DND-41 (cell line): ENCODE results near the gene ATP9B.
"Not testable (repeated sequence)": the region's sequence is repeated elsewhere in the genome, so short reads cannot be mapped to it uniquely, and the experiment has no call there.

Experiments
- ATAC-seq: fragments of 200-7000 bp; cut with Tn5 transposase; 3 replicates; pipeline ENCODE4 v1.9.1; 2021; ENCODE audit warnings: low read depth; ENCODE audit not compliant: insufficient read depth
- DNase-seq: peaks from one replicate; pipeline ENCODE4 v3.0.0-alpha.2; 2020
- H2AFZ ChIP-seq: 2 replicates; pipeline ENCODE4 v1.6.0; 2012; ENCODE audit warnings: low read depth, low read length
- H3K27ac ChIP-seq: 2 replicates; pipeline ENCODE4 v1.5.1; 2012; ENCODE audit warnings: low read length, inconsistent platforms
- H3K27me3 ChIP-seq: fragments of 200-600 bp; sonication (generic); 2 replicates; pipeline ENCODE4 v1.6.0; 2012; ENCODE audit warnings: low read length, mild to moderate bottlenecking, inconsistent platforms; ENCODE audit not compliant: insufficient read depth, poor library complexity
- H3K36me3 ChIP-seq: 2 replicates; pipeline ENCODE4 v1.5.1; 2012; ENCODE audit warnings: low read length, inconsistent platforms; ENCODE audit not compliant: insufficient read depth
- H3K4me1 ChIP-seq: 2 replicates; pipeline ENCODE4 v1.5.1; 2012; ENCODE audit warnings: mild to moderate bottlenecking, low read length; ENCODE audit not compliant: insufficient read depth
- H3K4me2 ChIP-seq: 2 replicates; pipeline ENCODE4 v1.6.0; 2012; ENCODE audit warnings: mild to moderate bottlenecking, moderate library complexity, low read length, inconsistent platforms; ENCODE audit not compliant: insufficient read depth
- H3K4me3 ChIP-seq, 2 experiments: fragments of 200-600 bp in 1 of 2; shearing (Covaris generic) in 1 of 2; 2 replicates each; pipeline ENCODE4 v1.5.1; 2012 to 2016; ENCODE audit warnings: inconsistent platforms in 2 of 2, low read length in 2 of 2, mild to moderate bottlenecking in 2 of 2, low read depth in 1 of 2, moderate library complexity in 1 of 2
- H3K79me2 ChIP-seq: 2 replicates; pipeline ENCODE4 v1.6.0; 2012; ENCODE audit warnings: low read length, inconsistent platforms; ENCODE audit not compliant: insufficient read depth
- H3K9ac ChIP-seq: 2 replicates; pipeline ENCODE4 v1.6.0; 2012; ENCODE audit warnings: low read depth, mild to moderate bottlenecking, inconsistent platforms, low read length, moderate library complexity
- H3K9me3 ChIP-seq: 2 replicates; pipeline ENCODE4 v1.5.1; 2012; ENCODE audit warnings: low read length, moderate library complexity, mild to moderate bottlenecking, inconsistent platforms; ENCODE audit not compliant: insufficient read depth, severe bottlenecking
- H4K20me1 ChIP-seq: 2 replicates; pipeline ENCODE4 v1.6.0; 2012; ENCODE audit warnings: low read length; ENCODE audit not compliant: insufficient read depth
- CTCF ChIP-seq: IDR thresholded peaks from 2 replicates; pipeline ENCODE4 v1.5.1; 2012; ENCODE audit warnings: borderline replicate concordance, low read length, moderate library complexity, mild to moderate bottlenecking; ENCODE audit not compliant: poor library complexity, severe bottlenecking; ENCODE audit errors: extremely low read depth
- EZH2 ChIP-seq: IDR thresholded peaks from 3 replicates; pipeline ENCODE4 v1.6.1; 2012; ENCODE audit warnings: borderline replicate concordance, low read depth, mild to moderate bottlenecking, moderate library complexity, low read length, inconsistent platforms; ENCODE audit not compliant: severe bottlenecking

The ATP9B gene

DNA sequence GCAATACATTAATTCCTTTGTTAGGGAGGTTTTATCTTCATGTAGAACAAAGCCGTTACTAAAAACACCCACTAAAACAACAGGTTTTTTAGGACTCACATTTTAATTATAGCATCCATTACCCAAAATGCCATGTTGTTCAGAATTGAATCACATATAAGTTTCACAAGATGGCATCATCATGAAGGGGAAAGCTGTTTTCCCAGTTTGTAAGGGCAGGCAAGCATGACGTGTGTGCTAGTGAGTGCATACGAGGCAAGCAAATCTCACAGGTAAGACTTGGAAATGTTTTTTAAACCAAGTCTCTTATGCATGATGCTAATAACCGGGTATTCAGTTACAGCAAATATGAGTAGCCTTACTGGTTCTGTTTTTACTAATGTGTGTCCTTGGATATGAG lies 214.7 kb downstream of the ATP9B start:
- no peaks in the 10 kb centered on the region for H3K4me1 ChIP-seq
- H3K9ac ChIP-seq: no peak overlapping the region
- ATAC-seq (no peak), DNase-seq (no peak)
- TF ChIP-seq EZH2 (no peak), CTCF (no peak)
- H3K9me3 ChIP-seq: no peaks in the 10 kb centered on the region
- peaks cover 20% of the 10 kb centered on the region; the same call in 1 of the 2 replicates for H3K36me3 ChIP-seq
- H4K20me1 ChIP-seq: no peaks in the 10 kb centered on the region
- no peaks in the 10 kb centered on the region for H3K27me3 ChIP-seq
- no peaks in the 10 kb centered on the region for H3K79me2 ChIP-seq
- H3K27ac ChIP-seq: no peak overlapping the region
- no peak overlapping the region for H3K4me3 ChIP-seq
- H2AFZ ChIP-seq: no peak overlapping the region
- no peak overlapping the region for H3K4me2 ChIP-seq

- H3K79me2 ChIP-seq, ATAC-seq, H3K9me3 ChIP-seq, H3K4me2 ChIP-seq, H2AFZ ChIP-seq, H3K4me1 ChIP-seq, H4K20me1 ChIP-seq, H3K4me3 ChIP-seq, H3K9ac ChIP-seq, DNase-seq, H3K27ac ChIP-seq, H3K27me3 ChIP-seq: not testable (repeated sequence)
- H3K36me3 ChIP-seq: peaks cover 16% of the 10 kb centered on the region; the same call in 1 of the 2 replicates
Measured at GRCh38 chr18:79285191-79285590, 216.0 kb downstream of the ATP9B start.

DNA sequence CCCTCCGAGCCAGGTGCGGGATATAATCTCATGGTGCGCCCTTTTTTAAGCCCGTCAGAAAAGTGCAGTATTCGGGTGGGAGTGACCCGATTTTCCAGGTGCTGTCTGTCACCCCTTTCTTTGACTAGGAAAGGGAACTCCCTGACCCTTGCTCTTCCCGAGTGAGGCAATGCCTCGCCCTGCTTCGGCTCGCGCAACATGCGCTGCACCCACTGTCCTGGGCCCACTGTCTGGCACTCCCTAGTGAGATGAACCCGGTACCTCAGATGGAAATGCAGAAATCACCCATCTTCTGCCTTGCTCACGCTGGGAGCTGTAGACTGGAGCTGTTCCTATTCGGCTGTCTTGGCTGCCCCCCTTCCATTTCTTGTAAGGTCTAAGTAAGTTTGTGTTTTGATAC lies 221.2 kb downstream of the ATP9B start:
- not testable (repeated sequence) for H2AFZ ChIP-seq, ATAC-seq, DNase-seq, H3K4me2 ChIP-seq, H3K4me3 ChIP-seq, H3K79me2 ChIP-seq, H4K20me1 ChIP-seq, H3K9ac ChIP-seq, H3K27me3 ChIP-seq, H3K9me3 ChIP-seq, H3K4me1 ChIP-seq, H3K27ac ChIP-seq
- H3K36me3 ChIP-seq: peaks cover 13% of the 10 kb centered on the region; the same call in 1 of the 2 replicates

DNA sequence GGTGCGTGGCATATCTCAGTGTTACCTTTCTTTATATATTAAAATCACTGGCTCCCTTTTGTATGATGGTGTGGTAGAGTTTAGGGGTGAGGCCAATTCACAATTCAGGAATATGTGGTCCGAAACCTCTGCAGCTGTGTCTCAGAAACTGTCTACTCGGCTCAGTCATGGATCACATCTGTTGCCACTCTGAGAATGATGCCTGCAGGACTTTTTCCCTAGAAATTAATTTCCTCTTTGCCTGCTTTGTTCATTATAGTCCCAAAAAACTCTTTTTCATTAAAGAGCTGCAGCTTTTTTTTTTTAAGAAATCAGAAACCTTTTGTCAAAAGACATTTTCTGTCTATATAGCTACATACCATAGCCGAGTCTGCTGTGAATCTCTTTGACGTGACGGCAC lies 221.7 kb downstream of the ATP9B start:
- no peaks in the 10 kb centered on the region for H3K79me2 ChIP-seq

More for the DNA sequence above, 221.7 kb downstream of the ATP9B start:
- no peak overlapping the region for H3K27ac ChIP-seq
- no peak for ATAC-seq
- H2AFZ ChIP-seq: no peak overlapping the region
- H4K20me1 ChIP-seq: no peaks in the 10 kb centered on the region
- H3K4me1 ChIP-seq: no peaks in the 10 kb centered on the region
- H3K9me3 ChIP-seq: no peaks in the 10 kb centered on the region
- peaks cover 13% of the 10 kb centered on the region; the same call in 1 of the 2 replicates for H3K36me3 ChIP-seq
- H3K9ac ChIP-seq: no peak overlapping the region
- no peaks in the 10 kb centered on the region for H3K27me3 ChIP-seq
- no peak for DNase-seq
- TF ChIP-seq EZH2 (no peak), CTCF (no peak)
- no peak overlapping the region for H3K4me2 ChIP-seq
- no peak overlapping the region for H3K4me3 ChIP-seq
